SK-N-SH (cell line): ENCODE data around the gene BICC1. TPM values are rescaled to one million over a fixed set of nuclear protein-coding genes. Genes with fewer than 3 reads are reported as not detected.

Source experiments
- CTCF ChIA-PET: fragments of 300-600, 350-600 bp; formaldehyde crosslinking; extraction: SDS; loops from one replicate; lab custom pipeline; 2021; lab: Yijun Ruan, JAX
- POLR2A ChIA-PET: fragments of 350-600 bp; sonication (Branson Sonifier 250); formaldehyde crosslinking; extraction: SDS; loops from one replicate; lab custom pipeline; 2020; ENCODE audit warnings: antibody characterized with exemption, inconsistent platforms; lab: Yijun Ruan, JAX
- DNase-seq: peaks from one replicate; pipeline ENCODE4 v3.0.0; 2012
- H2AFZ ChIP-seq: fragments of 200-600 bp; sonication (generic); 2 replicates; pipeline ENCODE4 v1.8.1; 2016; ENCODE audit warnings: antibody characterized with exemption, mild to moderate bottlenecking, low read depth
- H3F3A ChIP-seq: fragments of 200-600 bp; sonication (generic); replicated peaks from 2 replicates; pipeline ENCODE3; 2016; ENCODE audit warnings: antibody characterized with exemption, mild to moderate bottlenecking; ENCODE audit not compliant: insufficient read depth
- H3K27ac ChIP-seq, 2 experiments: fragments of 200-500 bp in 1 of 2; fragments of 200-600 bp in 1 of 2; sonication (Bioruptor generic) in 1 of 2; sonication (generic), shearing (Covaris generic) in 1 of 2; 2 replicates each; pipeline versions ENCODE4 v1.5.1 to v1.6.1; 2014 to 2016; ENCODE audit warnings: low read depth in 2 of 2, inconsistent platforms in 1 of 2, low read length in 1 of 2, mild to moderate bottlenecking in 1 of 2, mixed read lengths in 1 of 2
- H3K27me3 ChIP-seq: fragments of 200-600 bp; sonication (generic), shearing (Covaris generic); 2 replicates; pipeline ENCODE4 v1.6.1; 2016; ENCODE audit warnings: mixed run types; ENCODE audit not compliant: insufficient read depth
- H3K36me3 ChIP-seq, 2 experiments: fragments of 200-500 bp in 1 of 2; fragments of 200-600 bp in 1 of 2; sonication (Bioruptor generic) in 1 of 2; sonication (generic) in 1 of 2; replicated peaks in 1 of 2; 2 replicates each; pipeline versions ENCODE3 to v1.5.1; 2014 to 2016; ENCODE audit warnings: low read length in 1 of 2, mild to moderate bottlenecking in 1 of 2; ENCODE audit not compliant: insufficient read depth in 2 of 2, control insufficient read depth in 1 of 2
- H3K4me1 ChIP-seq, 2 experiments: fragments of 200-500 bp in 1 of 2; fragments of 200-600 bp in 1 of 2; sonication (Bioruptor generic) in 1 of 2; sonication (generic), shearing (Covaris generic) in 1 of 2; 2 replicates each; pipeline versions ENCODE4 v1.5.1 to v1.6.1; 2014 to 2016; ENCODE audit warnings: low read depth in 1 of 2, low read length in 1 of 2, mixed run types in 1 of 2; ENCODE audit not compliant: insufficient read depth in 2 of 2, control insufficient read depth in 1 of 2
- H3K4me2 ChIP-seq: fragments of 200-600 bp; sonication (generic), shearing (Covaris generic); 2 replicates; pipeline ENCODE4 v1.6.1; 2017; ENCODE audit warnings: mixed run types
- H3K4me3 ChIP-seq, 2 experiments: fragments of 200-500 bp in 1 of 2; fragments of 200-600 bp in 1 of 2; sonication (Bioruptor generic) in 1 of 2; sonication (generic), shearing (Covaris generic) in 1 of 2; 2 replicates each; pipeline versions ENCODE4 v1.5.1 to v1.8.1; 2014 to 2016; ENCODE audit warnings: low read depth in 2 of 2, inconsistent platforms in 1 of 2, low read length in 1 of 2, mild to moderate bottlenecking in 1 of 2, mixed read lengths in 1 of 2, moderate library complexity in 1 of 2
- H3K79me2 ChIP-seq: fragments of 200-600 bp; sonication (generic); 2 replicates; pipeline ENCODE4 v1.8.1; 2017; ENCODE audit warnings: mild to moderate bottlenecking; ENCODE audit not compliant: insufficient read depth
- H3K9ac ChIP-seq: fragments of 200-600 bp; sonication (generic); 2 replicates; pipeline ENCODE4 v1.6.1; 2017; ENCODE audit warnings: mixed run types
- H3K9me2 ChIP-seq: fragments of 200-600 bp; sonication (generic); 2 replicates; pipeline ENCODE4 v1.6.1; 2017; ENCODE audit warnings: mixed run types
- H3K9me3 ChIP-seq: fragments of 200-600 bp; sonication (generic); 2 replicates; pipeline ENCODE4 v1.6.1; 2017; ENCODE audit warnings: mixed run types, mild to moderate bottlenecking, moderate library complexity
- H4K20me1 ChIP-seq: fragments of 200-600 bp; sonication (generic); 2 replicates; pipeline ENCODE4 v1.6.1; 2017; ENCODE audit warnings: mild to moderate bottlenecking, mixed run types; ENCODE audit not compliant: insufficient read depth
- CTCF ChIP-seq: fragments of 200-600 bp; sonication (generic); IDR thresholded peaks from 2 replicates; pipeline ENCODE4 v1.6.1; 2017; ENCODE audit warnings: antibody characterized with exemption, mild to moderate bottlenecking, moderate library complexity
- GABPA ChIP-seq: IDR thresholded peaks from 2 replicates; pipeline ENCODE4 v1.4.0; 2012; ENCODE audit warnings: low read depth, mild to moderate bottlenecking
- MXI1 ChIP-seq: IDR thresholded peaks from 2 replicates; pipeline ENCODE4 v1.6.1; 2012; ENCODE audit warnings: mild to moderate bottlenecking, low read depth, low read length, improper control_type of control experiment
- POLR2AphosphoS5 ChIP-seq: IDR thresholded peaks from 2 replicates; pipeline ENCODE4 v1.6.1; 2012; ENCODE audit warnings: low read depth, low read length
- RCOR1 ChIP-seq: fragments of 150-350 bp; IDR thresholded peaks from 2 replicates; pipeline ENCODE4 v1.6.1; 2017; ENCODE audit warnings: antibody characterized with exemption, low read length
- REST ChIP-seq: IDR thresholded peaks from 2 replicates; pipeline ENCODE4 v1.6.1; 2012; ENCODE audit warnings: mild to moderate bottlenecking, low read depth, low read length, moderate library complexity
- SIN3A ChIP-seq: IDR thresholded peaks from 2 replicates; pipeline ENCODE4 v1.6.1; 2012; ENCODE audit warnings: low read depth, mild to moderate bottlenecking, low read length, moderate library complexity, borderline replicate concordance
- TAF1 ChIP-seq: IDR thresholded peaks from 2 replicates; pipeline ENCODE4 v1.6.1; 2012; ENCODE audit warnings: low read depth, mild to moderate bottlenecking, low read length, moderate library complexity, borderline replicate concordance
- TEAD4 ChIP-seq: IDR thresholded peaks from 2 replicates; pipeline ENCODE4 v1.4.0; 2012; ENCODE audit warnings: mild to moderate bottlenecking, borderline replicate concordance; ENCODE audit not compliant: insufficient read depth
- YY1 ChIP-seq: IDR thresholded peaks from 2 replicates; pipeline ENCODE4 v1.4.0; 2012; ENCODE audit warnings: low read depth, mild to moderate bottlenecking
- WGBS: methylation state at CpG from one replicate; pipeline ENCODE4 v1.1.6; 2017; ENCODE audit warnings: low lambda C conversion rate; 5-methylcytosine and 5-hydroxymethylcytosine counted together
- polyA plus RNA-seq, 3 experiments: library from polyadenylated mRNA; depleted of rRNA; stranded (reverse); fragments of >200 nt; gene quantifications; 2 replicates each; pipeline ENCODE4 v1.2.3, GENCODE V29; 2012
- TF ChIP-seq, protein P1 (sequence below): IDR thresholded peaks from 2 replicates; pipeline ENCODE4; 2012

The BICC1 gene
- polyA plus RNA-seq, 1 of the 3 experiments (the other 2 are of a cell fraction), result 1.5 TPM

DNA sequence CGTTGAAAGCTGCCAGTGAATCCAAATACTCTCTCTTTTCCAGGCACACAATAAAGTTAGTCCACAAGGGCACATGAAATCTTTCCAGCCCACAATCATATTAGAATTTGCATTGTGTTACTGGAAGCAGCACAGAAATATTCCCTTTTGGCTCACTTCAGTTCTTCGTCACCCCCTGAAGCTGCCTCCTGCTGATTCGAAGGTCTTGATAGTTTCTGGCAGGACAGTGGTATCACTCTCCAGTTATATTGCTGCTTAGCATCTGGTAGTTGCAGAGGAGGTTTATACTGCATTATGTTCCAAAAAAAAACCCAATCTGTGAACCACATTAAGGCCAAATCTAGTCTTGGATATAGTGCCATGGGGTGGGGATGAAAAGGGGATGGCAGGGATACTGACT, 253.2 kb downstream of the BICC1 start (continued):
- TF ChIP-seq REST (no peak), RCOR1 (no peak)

DNA sequence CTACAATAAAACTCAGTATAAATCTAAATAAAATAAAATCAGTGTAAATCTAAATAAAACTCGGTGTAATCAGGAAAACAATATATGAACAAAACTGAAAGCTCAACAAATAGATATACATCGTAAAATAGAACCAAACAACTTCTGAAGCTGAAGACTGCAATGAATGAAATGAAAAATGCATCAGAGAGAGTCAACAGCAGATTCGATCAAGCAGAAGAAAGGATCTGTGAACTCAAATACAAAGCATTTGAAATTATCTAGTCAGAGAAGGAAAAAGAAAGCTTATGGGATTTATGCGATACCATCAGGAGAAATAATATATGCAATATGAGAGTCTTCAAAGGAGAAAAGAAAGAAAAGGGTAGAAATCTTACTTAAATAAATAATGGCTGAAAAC, 255.0 kb downstream of the BICC1 start:
- POLR2A ChIA-PET, result no interaction called here
- no peak overlapping the region for H3K9ac ChIP-seq
- peaks cover 0 to 8% of the 10 kb centered on the region in 2 experiments for H3K36me3 ChIP-seq
- whole genome bisulfite sequencing, result 93% methylated on average over 4 of the region's 4 CpGs
- CTCF ChIA-PET, result interaction anchor here (0.7 kb wide), 1 partner anchor 1128 kb away, joined by 3 read pairs; no protein-coding TSS in a partner anchor
- H3K4me2 ChIP-seq, result no peak overlapping the region
- H3K79me2 ChIP-seq, result no peaks in the 10 kb centered on the region
- H3K9me3 ChIP-seq, result no peaks in the 10 kb centered on the region
- no peak for TF ChIP-seq GABPA
- TF ChIP-seq POLR2AphosphoS5, result no peak
- no peak for TF ChIP-seq CTCF
- TF ChIP-seq YY1, result no peak
- TF ChIP-seq TEAD4, result no peak
- no peak for TF ChIP-seq TAF1
- no peak for TF ChIP-seq SIN3A
- no peak for TF ChIP-seq REST
- TF ChIP-seq, protein P1, sequence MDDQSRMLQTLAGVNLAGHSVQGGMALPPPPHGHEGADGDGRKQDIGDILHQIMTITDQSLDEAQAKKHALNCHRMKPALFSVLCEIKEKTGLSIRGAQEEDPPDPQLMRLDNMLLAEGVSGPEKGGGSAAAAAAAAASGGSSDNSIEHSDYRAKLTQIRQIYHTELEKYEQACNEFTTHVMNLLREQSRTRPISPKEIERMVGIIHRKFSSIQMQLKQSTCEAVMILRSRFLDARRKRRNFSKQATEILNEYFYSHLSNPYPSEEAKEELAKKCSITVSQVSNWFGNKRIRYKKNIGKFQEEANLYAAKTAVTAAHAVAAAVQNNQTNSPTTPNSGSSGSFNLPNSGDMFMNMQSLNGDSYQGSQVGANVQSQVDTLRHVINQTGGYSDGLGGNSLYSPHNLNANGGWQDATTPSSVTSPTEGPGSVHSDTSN, result no peak
- TF ChIP-seq MXI1, result no peak
- H3K27me3 ChIP-seq, result no peaks in the 10 kb centered on the region
- H4K20me1 ChIP-seq, result no peaks in the 10 kb centered on the region
- DNase-seq, result no peak
- H3F3A ChIP-seq, result no peaks in the 10 kb centered on the region
- H3K9me2 ChIP-seq, result peaks cover 3% of the 10 kb centered on the region; the same call in 1 of the 2 replicates
- H2AFZ ChIP-seq, result no peak overlapping the region
- no peak overlapping the region for H3K4me3 ChIP-seq
- no peaks in the 10 kb centered on the region; a peak in 1 of 4 replicates for H3K4me1 ChIP-seq
- no peak overlapping the region for H3K27ac ChIP-seq
